GM18870 (cell line): ENCODE data around the gene SRP68.

Source experiments
- ATAC-seq: cut with Tn5 transposase; IDR thresholded peaks from one replicate; pipeline ENCODE4 v1.9.1; 2021; ENCODE audit warnings: moderate library complexity; ENCODE audit not compliant: unreplicated experiment

The SRP68 gene

GRCh38 chr17:76019833-76020467 is 52.4 kb downstream of the SRP68 start:
- no peak for ATAC-seq

GRCh38 chr17:76018801-76019200 is 53.5 kb downstream of the SRP68 start:
- ATAC-seq = no peak

- ATAC-seq = no peak
Measured at GRCh38 chr17:76018340-76018680, 54.0 kb downstream of the SRP68 start.

DNA sequence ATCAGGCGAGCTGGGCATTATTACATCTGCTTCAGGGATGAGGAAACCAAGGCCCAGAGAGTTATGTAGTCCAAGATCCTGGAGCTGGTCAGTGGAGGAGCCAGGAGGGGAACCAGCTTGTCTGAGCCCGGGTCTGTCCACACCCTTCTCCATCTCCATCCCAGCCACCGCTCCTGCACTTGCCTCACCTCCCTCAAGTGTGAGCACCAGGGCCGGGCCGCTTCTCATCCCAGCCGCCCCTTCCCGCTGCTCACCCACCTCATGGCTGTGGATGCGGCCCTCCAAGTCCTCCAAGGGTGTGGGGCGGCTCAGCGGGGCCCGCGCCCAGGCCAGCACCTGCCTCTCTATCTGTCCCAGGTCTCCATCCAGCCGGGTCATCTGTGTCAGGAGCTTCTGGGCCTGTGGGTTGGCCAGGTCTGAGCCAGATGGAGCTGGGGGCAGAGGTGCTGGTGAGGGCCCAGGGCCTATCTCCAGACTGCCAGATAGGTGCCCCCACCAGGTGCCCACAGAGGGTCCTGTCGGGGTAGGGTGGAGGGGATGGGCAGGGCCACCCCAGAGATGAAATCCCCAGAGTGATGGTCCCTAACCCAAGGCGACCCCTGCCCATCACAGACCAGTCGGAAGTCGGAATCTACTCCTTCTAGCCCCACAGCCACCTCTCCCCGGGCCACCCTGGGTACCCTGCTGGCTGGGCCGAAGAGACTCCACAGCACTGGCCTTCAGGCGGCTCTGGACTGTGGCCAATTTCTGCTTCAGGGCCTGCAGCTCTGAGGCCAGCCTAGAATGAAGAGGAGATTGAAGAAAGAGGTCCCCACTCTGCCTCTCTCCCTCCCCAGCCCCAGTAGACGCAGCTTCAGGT is 54.6 kb downstream of the SRP68 start:
- ATAC-seq = no peak

DNA sequence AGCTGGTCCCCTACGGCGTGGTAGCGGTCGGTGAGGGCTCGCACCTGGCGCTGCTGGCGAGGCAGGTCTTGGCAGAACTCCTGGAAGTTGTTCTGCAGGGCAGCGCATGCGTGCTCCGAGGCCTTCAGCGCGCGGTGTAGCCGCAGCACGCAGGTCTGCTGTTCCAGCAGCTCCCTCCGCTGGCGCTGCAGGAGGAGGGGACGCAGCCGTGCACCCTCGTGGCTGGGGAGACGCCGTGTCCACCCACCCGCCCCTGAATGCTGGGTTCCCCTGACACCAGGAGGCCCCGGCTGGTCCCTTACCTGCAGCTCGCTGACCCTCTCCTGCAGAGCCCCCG is 57.4 kb downstream of the SRP68 start:
- ATAC-seq = no peak

DNA sequence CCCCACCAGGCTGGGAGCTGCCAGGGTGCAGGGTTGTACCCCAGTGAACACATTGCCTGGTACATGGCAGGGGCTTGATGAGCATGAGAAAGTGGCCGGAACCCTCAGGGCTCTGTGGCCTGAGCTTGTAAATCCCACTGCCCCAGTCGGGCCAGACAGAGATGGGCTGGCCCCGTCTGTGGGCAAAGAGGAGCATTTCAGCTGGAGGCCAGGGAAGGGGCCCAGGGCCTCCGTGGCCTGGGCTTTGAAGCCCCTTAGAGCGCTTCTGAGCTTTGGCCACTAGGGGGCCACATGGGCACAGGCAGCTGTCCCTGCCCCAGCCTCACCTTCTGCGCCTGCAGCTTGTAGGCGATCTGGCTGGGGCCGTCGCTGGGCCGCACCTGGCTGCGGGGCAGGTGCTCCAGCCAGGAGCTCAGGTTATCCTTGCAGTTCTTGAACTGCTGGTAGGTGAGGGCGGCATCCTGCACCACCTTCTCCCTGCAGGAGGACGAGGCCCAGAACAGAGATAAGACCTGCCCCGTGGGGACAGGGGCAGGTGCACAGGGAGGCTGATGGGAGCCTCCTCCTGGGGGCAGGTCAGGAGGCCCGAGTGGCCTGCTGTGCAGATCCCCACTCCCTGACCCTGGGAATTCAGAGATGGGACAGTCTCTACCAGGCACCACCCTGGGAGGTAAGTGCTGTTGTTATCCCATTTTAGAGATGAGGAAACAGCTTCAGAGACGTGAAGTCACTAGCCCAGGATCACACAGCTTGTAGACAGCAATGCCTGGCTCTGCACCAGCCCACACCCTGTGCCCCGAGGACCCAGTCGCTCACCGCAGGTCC is 58.0 kb downstream of the SRP68 start:
- ATAC-seq = no peak

- ATAC-seq = no peak
Measured at GRCh38 chr17:76013377-76013932, 58.9 kb downstream of the SRP68 start.

GRCh38 chr17:76011951-76012350 is 60.4 kb downstream of the SRP68 start:
- no peak for ATAC-seq

- no peak for ATAC-seq
Measured at GRCh38 chr17:76009969-76010661, 62.2 kb downstream of the SRP68 start.

DNA sequence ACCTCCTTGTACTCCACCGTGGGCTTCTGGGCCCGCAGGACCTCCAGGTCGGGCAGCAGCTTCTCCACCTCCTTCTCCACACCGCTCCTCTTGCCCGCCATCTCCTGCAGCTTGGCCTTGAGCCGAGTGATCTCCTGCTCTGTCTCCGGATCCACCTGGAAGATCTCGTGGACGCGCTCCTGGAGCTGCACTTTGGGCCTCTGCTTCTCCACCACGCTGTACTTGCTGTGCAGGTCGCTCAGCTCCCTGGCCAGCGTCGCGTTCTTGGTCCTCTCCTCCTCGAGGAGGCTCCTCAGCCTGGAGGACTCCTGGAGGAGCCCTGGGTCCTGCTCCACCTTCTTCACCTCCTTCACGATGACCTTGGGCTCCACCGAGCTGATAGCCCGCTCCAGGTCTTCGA is 62.9 kb downstream of the SRP68 start:
- ATAC-seq = no peak

DNA sequence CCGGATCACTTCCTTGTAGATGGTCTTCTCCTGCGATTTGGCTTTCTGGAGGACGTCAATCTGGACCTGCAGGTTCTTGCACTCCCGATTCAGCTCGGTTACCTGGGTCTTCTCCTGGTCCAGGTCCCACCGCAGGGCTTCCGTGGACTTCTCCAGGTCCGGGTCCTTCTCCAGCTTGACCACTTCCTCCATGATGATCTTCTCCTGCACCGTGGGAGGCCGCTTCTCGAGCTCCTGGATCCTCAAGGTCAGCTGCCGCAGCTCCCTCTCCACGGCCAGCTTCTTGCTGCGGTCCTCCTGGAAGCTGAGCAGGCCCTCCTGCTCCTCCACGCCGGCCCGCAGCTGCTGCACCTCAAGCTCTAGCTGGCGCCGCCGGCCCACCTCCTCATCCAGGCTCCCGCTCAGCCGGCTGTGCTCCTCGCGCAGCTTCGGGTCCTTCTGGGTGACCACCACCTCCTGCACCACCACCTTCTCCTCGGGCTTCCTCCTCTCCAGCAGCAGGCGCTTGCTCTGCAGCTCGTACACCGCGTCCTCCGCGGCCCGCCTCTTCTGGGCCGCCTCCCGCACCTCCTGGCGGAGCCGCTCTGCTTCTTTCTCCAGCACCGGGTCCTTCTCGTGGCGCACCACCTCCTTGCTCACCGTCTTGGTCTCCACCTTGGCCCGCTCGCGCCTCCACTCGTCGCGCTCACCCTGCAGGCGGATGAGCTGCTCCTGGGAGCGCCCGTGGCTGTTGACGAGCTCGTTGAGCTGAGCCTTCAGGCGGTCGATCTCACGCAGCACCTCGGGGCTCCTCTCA is 63.5 kb downstream of the SRP68 start:
- no peak for ATAC-seq

- no peak for ATAC-seq
Measured at GRCh38 chr17:76008208-76008607, 64.1 kb downstream of the SRP68 start.

- no peak for ATAC-seq
Measured at GRCh38 chr17:76007850-76008165, 64.5 kb downstream of the SRP68 start.

DNA sequence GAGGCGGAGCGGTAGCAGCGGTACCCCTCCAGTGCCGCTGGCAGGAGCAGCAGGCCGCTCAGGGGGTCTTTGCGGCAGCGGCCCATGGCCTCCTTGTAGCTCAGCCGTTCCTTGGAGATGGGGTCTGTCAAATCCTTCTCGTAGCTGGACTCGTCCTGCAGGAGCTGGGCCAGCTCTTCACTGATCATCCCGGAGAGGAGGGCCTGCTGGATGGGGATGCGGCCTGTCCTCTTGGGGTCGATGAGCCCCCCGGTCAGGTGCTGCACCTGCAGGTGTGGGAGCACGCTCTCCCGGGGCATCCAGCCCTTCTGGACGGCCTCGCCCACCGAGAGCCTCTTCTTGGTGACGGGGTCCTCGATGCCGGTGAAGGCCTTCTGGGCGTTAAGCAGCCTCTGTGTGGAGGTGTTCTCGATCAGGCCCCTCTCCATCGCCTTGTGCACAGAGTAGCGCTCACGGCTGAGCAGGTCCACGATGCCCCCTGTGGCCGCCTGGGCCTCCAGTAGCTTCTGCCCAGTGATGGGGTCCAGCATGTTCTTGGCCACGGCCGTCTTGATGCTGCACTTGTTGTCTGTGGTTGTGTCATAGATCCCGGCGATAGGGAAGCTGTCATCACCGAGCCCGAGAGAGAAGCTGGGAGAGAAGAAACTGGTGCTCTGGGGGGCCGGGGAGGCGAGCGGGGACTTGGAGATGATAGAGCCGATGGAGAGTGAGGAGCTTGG is 65.0 kb downstream of the SRP68 start:
- ATAC-seq = no peak

DNA sequence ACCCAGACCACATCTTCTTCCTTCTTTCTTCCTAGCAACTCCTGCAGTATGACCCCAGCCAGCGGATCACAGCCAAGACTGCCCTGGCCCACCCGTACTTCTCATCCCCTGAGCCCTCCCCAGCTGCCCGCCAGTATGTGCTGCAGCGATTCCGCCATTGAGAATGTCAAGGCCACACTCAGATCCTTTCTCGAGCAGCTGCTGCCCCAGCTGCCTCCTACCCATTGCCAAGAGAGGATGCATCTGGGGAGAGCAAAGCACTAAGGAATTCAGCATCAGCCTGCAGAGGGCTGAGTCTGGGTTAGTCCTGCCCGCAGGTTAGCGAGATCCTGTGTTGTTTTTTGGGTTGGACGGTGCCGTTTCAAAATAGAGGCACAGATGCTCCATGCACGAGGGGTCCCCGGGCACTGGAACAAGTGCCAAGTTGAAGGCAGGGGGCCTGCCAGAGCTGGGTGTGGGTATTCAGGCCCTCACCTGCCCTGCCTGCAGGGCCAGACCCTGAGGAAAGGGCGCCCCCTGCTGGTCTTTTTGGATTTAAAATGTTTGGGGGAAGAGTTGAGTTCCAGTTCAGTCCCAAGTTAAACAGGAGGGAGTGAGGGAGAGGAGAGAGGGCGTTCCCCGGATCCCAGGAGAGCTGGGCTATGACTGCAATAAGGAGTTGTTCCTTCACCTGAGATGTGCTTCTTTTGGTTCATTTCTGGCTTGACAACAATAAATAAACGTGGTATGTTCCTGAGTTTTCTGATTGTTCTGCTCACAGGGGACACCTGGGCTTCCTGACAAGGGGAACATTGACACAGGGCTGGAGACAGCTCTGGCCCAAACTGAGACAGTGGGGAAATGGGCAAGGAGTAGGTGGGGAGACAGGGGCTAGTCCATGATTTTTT is 66.8 kb downstream of the SRP68 start:
- ATAC-seq = no peak

DNA sequence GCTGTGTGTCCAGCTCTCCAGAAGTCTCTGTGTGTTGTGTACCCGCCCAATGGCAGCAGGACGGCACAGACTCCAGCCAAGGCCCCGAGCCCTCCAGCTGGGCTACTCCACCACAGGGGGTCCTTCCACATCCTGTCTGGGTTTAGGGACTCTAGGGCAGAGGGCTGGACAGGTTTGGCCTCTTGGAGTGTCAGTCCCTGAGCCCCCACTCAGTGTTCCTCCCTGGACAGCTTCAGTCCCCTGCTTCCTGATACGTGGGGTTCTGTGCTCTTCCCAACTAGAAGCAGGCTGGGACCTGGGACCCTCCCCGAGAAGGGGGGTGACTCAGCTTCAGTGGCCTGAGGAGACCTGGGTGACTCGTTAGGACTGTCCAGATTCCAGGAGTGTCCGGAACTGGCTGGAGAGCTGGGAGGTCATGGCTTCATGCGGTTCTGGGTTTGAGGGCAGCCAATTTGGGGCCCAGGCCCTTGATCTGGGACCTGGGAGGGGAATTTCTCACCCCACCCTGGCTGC is 67.5 kb downstream of the SRP68 start:
- no peak for ATAC-seq

- ATAC-seq = no peak
Measured at GRCh38 chr17:76003915-76004314, 68.4 kb downstream of the SRP68 start.

DNA sequence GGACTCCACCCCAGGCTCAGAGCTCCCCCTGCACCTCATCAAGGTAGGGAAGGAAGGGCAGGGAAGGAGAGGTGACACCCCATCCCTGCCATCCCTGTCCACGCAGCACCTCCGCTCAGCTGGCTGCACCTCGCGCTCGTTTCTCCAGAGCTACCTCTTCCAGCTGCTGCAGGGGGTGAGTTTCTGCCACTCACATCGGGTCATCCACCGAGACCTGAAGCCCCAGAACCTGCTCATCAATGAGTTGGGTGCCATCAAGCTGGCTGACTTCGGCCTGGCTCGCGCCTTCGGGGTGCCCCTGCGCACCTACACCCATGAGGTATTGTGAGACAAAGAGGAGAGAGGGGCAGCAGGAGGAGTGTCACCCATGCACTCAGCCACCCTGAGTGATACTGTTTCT is 70.2 kb downstream of the SRP68 start:
- ATAC-seq = no peak
